HK-2 (cell line): ENCODE measurements around the gene RHOC.

Source experiments
- DNase-seq: peaks from one replicate; pipeline ENCODE4 v3.0.0-alpha.2; 2018; ENCODE audit not compliant: unreplicated experiment

The RHOC gene

GRCh38 chr1:112678605-112679004 is 28.3 kb downstream of the RHOC start:
- DNase-seq = no peak

- no peak for DNase-seq
These were observed 29.4 kb downstream of the RHOC start for GRCh38 chr1:112677501-112677900.

GRCh38 chr1:112676543-112676942 is 30.4 kb downstream of the RHOC start:
- no peak for DNase-seq

- DNase-seq = no peak
These were observed 31.1 kb downstream of the RHOC start for GRCh38 chr1:112675728-112676381.

- peak; percentile 56 for DNase-seq
These were observed 31.8 kb downstream of the RHOC start for GRCh38 chr1:112674986-112675727.

- DNase-seq = peak; percentile 80
These were observed 32.4 kb downstream of the RHOC start, which contains the start of gene MOV10 for GRCh38 chr1:112674440-112674985. Gene MOV10 (plus strand): TSS chr1:112674659. CDS start chr1:112674913, 254 bp downstream.

- DNase-seq = peak; percentile 21
These were observed 33.1 kb downstream of the RHOC start for GRCh38 chr1:112673592-112674439.

GRCh38 chr1:112672842-112673241 is 34.1 kb downstream of the RHOC start:
- no peak for DNase-seq

- no peak for DNase-seq
These were observed 34.9 kb downstream of the RHOC start for GRCh38 chr1:112672009-112672408.

- DNase-seq = no peak
These were observed 40.0 kb downstream of the RHOC start for GRCh38 chr1:112666946-112667345.

GRCh38 chr1:112665857-112666256 is 41.1 kb downstream of the RHOC start:
- DNase-seq = no peak

- DNase-seq = no peak
These were observed 55.7 kb downstream of the RHOC start for GRCh38 chr1:112651205-112651604.
